Thyroid gland (tissue), 4 donors: Measurements from ENCODE around the gene GABRA6.

ENCODE experiments used
- POLR2A ChIP-seq, 2 donors: fragments of 450-650 bp; IDR thresholded peaks; one replicate each; pipeline ENCODE4 v1.6.1; 2017; ENCODE audit warnings: antibody characterized with exemption in 2 of 2, mild to moderate bottlenecking in 2 of 2, moderate library complexity in 1 of 2
- TF ChIP-seq, protein P1 (sequence below), 6 experiments: fragments of 200-600 bp in 3 of 6; fragments of 450-650 bp in 3 of 6; sonication (generic) in 3 of 6; IDR thresholded peaks; one replicate each; pipeline ENCODE4 v1.5.1; 2016 to 2019; ENCODE audit warnings: antibody characterized with exemption in 6 of 6, mild to moderate bottlenecking in 2 of 6, inconsistent platforms in 1 of 6, moderate library complexity in 1 of 6

DNA sequence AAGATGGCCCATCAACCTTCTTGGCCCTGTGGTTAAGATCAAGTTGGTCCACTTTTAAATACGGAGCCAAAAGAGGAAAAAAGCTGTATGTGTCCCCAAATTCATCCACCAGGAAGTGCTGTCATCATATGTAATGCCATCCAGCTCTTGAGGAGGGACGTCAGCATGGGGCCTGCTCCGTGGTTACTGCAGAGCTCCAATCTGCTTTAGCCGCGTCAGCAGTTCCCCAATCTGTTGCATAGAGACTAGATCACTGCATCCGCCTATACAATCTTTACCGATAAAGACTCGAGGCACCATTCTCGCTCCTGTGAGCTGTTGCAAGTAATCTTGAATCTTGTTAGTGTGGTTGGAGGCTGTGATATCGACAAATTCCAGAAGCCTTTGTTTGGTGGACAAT is 65.7 kb downstream of the GABRA6 start:
- TF ChIP-seq POLR2A (IDR thresholded peaks at IDR 0.05): no peak
- TF ChIP-seq, protein P1, sequence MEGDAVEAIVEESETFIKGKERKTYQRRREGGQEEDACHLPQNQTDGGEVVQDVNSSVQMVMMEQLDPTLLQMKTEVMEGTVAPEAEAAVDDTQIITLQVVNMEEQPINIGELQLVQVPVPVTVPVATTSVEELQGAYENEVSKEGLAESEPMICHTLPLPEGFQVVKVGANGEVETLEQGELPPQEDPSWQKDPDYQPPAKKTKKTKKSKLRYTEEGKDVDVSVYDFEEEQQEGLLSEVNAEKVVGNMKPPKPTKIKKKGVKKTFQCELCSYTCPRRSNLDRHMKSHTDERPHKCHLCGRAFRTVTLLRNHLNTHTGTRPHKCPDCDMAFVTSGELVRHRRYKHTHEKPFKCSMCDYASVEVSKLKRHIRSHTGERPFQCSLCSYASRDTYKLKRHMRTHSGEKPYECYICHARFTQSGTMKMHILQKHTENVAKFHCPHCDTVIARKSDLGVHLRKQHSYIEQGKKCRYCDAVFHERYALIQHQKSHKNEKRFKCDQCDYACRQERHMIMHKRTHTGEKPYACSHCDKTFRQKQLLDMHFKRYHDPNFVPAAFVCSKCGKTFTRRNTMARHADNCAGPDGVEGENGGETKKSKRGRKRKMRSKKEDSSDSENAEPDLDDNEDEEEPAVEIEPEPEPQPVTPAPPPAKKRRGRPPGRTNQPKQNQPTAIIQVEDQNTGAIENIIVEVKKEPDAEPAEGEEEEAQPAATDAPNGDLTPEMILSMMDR (IDR thresholded peaks at IDR 0.05): no peak
